GOT3 (cell line): ENCODE results near the gene MEIS3.

Source experiments
- DNase-seq: peaks from one replicate; lab custom pipeline; 2025; ENCODE audit warnings: mixed read lengths; lab: John Stamatoyannopoulos, UW

Gene MEIS3

GRCh38 chr19:47362321-47362720, 57.0 kb downstream of the MEIS3 start:
- DNase-seq, result no peak

DNA sequence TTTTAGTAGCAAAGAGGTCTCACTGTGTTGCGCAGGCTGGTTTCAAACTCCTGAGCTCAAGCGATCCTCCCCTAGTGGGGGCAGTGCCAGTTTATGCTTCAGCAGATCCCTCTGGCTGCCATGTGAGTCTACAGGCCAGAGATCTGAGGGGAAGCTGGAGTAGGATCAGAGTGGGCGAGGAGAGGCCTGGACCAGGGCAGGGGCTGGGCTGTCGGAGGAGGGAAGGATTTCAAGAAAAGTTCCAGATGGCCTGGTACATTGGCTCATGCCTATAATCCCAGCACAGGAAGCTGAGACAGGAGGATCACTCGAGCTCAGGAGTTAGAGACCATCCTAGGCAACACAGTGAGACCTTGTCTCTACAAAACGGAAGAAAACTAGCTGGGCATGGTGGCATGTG, 60.4 kb downstream of the MEIS3 start:
- DNase-seq, result no peak

DNA sequence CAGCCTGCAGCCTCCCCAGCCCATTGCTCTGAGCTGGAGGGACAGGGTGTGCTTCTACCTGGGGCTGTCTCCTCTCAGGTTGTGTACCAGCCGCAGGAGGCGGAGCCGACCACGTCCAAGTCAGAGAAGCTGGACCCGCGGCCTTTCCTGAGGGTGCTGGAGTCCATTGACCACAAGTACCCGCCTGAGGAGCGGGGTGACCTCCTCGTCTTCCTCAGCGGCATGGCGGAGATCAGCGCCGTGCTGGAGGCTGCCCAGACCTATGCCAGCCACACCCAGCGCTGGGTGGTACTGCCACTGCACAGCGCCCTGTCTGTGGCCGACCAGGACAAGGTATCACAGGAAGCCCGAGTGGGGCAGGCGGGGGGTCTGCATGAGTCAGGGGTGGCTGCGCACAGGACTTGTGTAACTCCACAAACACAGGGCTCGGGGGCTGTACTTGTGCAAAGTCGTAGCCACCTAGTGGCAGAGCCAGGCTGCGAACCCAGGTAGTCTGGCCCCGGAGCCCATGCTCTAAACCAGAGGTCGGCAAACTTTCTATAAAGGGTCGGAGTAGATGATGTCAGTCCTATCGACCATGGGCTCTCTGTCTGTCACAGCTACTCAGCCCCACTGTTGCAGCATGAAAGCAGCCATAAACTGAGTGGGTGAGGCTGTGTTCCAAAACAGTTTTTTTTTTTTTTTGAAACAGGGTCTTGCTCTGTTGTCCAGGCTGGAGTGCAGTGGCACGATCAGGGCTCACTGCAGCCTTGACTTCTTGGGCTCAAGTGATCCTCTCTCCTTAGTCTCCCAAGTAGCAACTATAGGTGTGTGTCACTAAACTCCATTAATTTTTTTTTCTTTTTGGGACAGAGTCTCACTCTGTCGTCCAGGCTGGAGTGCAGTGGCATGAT, 61.3 kb downstream of the MEIS3 start:
- DNase-seq, result no peak

GRCh38 chr19:47356900-47357299, 62.4 kb downstream of the MEIS3 start:
- DNase-seq, result no peak

DNA sequence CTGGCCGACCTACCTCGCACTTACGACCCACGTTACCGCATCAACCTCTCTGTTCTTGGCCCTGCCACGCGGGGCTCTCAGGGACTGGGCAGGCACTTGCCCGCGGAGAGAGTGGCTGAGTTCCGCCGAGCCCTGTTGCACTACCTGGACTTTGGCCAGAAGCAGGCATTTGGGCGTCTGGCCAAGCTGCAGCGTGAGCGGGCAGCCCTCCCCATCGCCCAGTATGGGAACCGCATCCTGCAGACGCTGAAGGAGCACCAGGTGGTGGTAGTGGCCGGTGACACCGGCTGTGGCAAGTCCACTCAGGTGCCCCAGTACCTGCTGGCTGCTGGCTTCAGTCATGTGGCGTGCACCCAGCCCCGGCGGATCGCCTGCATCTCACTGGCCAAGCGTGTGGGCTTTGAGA, 66.0 kb downstream of the MEIS3 start:
- DNase-seq, result no peak
